H1 (cell line): Measurements from ENCODE around the gene VAT1L. TPM values are rescaled to one million over a fixed set of nuclear protein-coding genes. Genes with fewer than 3 reads are reported as not detected.

Experiments
- CTCF ChIA-PET: fragments of 300-600 bp; sonication (Branson Sonifier 250); formaldehyde crosslinking; loops from one replicate; lab custom pipeline; 2021; ENCODE audit not compliant: partially characterized antibody; lab: Charles Lee
- POLR2A ChIA-PET: fragments of 300-600 bp; sonication (Branson Sonifier 250); formaldehyde crosslinking; loops from one replicate; lab custom pipeline; 2021; ENCODE audit warnings: inconsistent platforms; ENCODE audit not compliant: partially characterized antibody; lab: Charles Lee
- DNase-seq, 2 experiments: peaks; one replicate each; pipeline versions ENCODE4 v3.0.0 to v3.0.0-alpha.2; 2010 to 2022; ENCODE audit warnings: low spot score in 2 of 2, low read depth in 1 of 2, mixed read lengths in 1 of 2
- FAIRE-seq: peaks from 2 replicates; lab custom pipeline; 2011; peaks lifted over from hg19 to GRCh38; lab: Jason Lieb, UNC
- H2AFZ ChIP-seq: 2 replicates; pipeline ENCODE4 v1.8.1; 2012; ENCODE audit warnings: low read length, inconsistent platforms
- H2AK5ac ChIP-seq: 2 replicates; pipeline ENCODE4 v1.6.1; 2013; ENCODE audit warnings: low read depth, low read length
- H2BK120ac ChIP-seq: replicated peaks from 2 replicates; pipeline ENCODE3; 2013; ENCODE audit warnings: low read depth, low read length, inconsistent platforms
- H2BK12ac ChIP-seq: 2 replicates; pipeline ENCODE4 v1.6.1; 2013; ENCODE audit warnings: low read depth, low read length
- H2BK15ac ChIP-seq: 2 replicates; pipeline ENCODE4 v1.6.1; 2013; ENCODE audit warnings: low read length
- H2BK20ac ChIP-seq: 2 replicates; pipeline ENCODE4 v1.6.1; 2013; ENCODE audit warnings: low read length
- H2BK5ac ChIP-seq: 2 replicates; pipeline ENCODE4 v1.6.1; 2013; ENCODE audit warnings: low read depth, low read length
- H3K14ac ChIP-seq: 2 replicates; pipeline ENCODE4 v1.6.1; 2013; ENCODE audit warnings: inconsistent platforms; ENCODE audit not compliant: insufficient read length
- H3K18ac ChIP-seq: 2 replicates; pipeline ENCODE4 v1.6.1; 2013; ENCODE audit warnings: low read length; ENCODE audit errors: extremely low read depth
- H3K23ac ChIP-seq: 2 replicates; pipeline ENCODE4 v1.6.1; 2013; ENCODE audit warnings: inconsistent platforms; ENCODE audit not compliant: insufficient read length
- H3K23me2 ChIP-seq: 2 replicates; pipeline ENCODE4 v1.6.1; 2013; ENCODE audit warnings: low read depth, low read length
- H3K27ac ChIP-seq: 2 replicates; pipeline ENCODE4 v1.6.1; 2011; ENCODE audit warnings: low read depth, low read length, inconsistent platforms
- H3K27me3 ChIP-seq, 4 experiments: replicated peaks in 1 of 4; 1 replicate in 1 of 4; 2 replicates in 3 of 4; pipeline versions ENCODE4 v1.6.1 to v1.8.1; 2011 to 2013; ENCODE audit warnings: low read length in 3 of 4, mild to moderate bottlenecking in 3 of 4, inconsistent platforms in 2 of 4, mixed read lengths in 2 of 4, moderate library complexity in 1 of 4; ENCODE audit not compliant: control insufficient read depth in 3 of 4, insufficient read depth in 3 of 4; ENCODE audit errors: extremely low read depth in 1 of 4
- H3K36me3 ChIP-seq, 4 experiments: 2 replicates each; pipeline versions ENCODE4 v1.6.1 to v1.8.1; 2011 to 2013; ENCODE audit warnings: mild to moderate bottlenecking in 4 of 4, low read length in 3 of 4, moderate library complexity in 2 of 4, control low read depth in 1 of 4, inconsistent platforms in 1 of 4; ENCODE audit not compliant: insufficient read depth in 4 of 4, control insufficient read depth in 2 of 4
- H3K4ac ChIP-seq: replicated peaks from 2 replicates; pipeline ENCODE3; 2013; ENCODE audit warnings: low read length, low read depth, mixed read lengths, inconsistent platforms; ENCODE audit not compliant: insufficient read length
- H3K4me1 ChIP-seq, 4 experiments: replicated peaks in 1 of 4; 1 replicate in 1 of 4; 2 replicates in 3 of 4; pipeline versions ENCODE4 v1.6.1 to v1.8.1; 2011 to 2013; ENCODE audit warnings: low read length in 3 of 4, inconsistent platforms in 2 of 4, mixed read lengths in 1 of 4; ENCODE audit not compliant: insufficient read depth in 4 of 4, control insufficient read depth in 3 of 4
- H3K4me2 ChIP-seq, 2 experiments: 2 replicates each; pipeline versions ENCODE4 v1.6.1 to v1.8.1; 2011 to 2013; ENCODE audit warnings: low read depth in 2 of 2, low read length in 2 of 2, control low read depth in 1 of 2, inconsistent platforms in 1 of 2, mild to moderate bottlenecking in 1 of 2; ENCODE audit not compliant: insufficient read depth in 1 of 2
- H3K4me3 ChIP-seq, 4 experiments: fragments of 200-600, 300-600 bp in 1 of 4; sonication (generic), shearing (Covaris generic), sonication (Bioruptor Twin) in 1 of 4; 2 replicates each; pipeline versions ENCODE4 v1.5.1 to v1.8.1; 2011 to 2016; ENCODE audit warnings: low read length in 4 of 4, low read depth in 3 of 4, control low read depth in 2 of 4, inconsistent platforms in 2 of 4, mild to moderate bottlenecking in 2 of 4, mixed read lengths in 1 of 4, moderate library complexity in 1 of 4; ENCODE audit not compliant: insufficient read depth in 2 of 4; ENCODE audit errors: extremely low read depth in 1 of 4
- H3K56ac ChIP-seq: replicated peaks from 2 replicates; pipeline ENCODE3; 2013; ENCODE audit warnings: low read depth, mild to moderate bottlenecking, mixed read lengths, low read length, inconsistent platforms; ENCODE audit not compliant: insufficient read length
- H3K79me1 ChIP-seq: 2 replicates; pipeline ENCODE4 v1.6.1; 2013; ENCODE audit warnings: low read depth, low read length, control low read depth
- H3K79me2 ChIP-seq, 2 experiments: 2 replicates each; pipeline versions ENCODE4 v1.6.1 to v1.8.1; 2012 to 2013; ENCODE audit warnings: low read length in 2 of 2, mild to moderate bottlenecking in 2 of 2, inconsistent platforms in 1 of 2; ENCODE audit not compliant: insufficient read depth in 2 of 2, control insufficient read depth in 1 of 2
- H3K9ac ChIP-seq, 4 experiments: replicated peaks in 1 of 4; 1 replicate in 1 of 4; 2 replicates in 3 of 4; pipeline versions ENCODE4 v1.6.1 to v1.8.1; 2011 to 2013; ENCODE audit warnings: low read depth in 3 of 4, low read length in 3 of 4, control low read depth in 2 of 4, mild to moderate bottlenecking in 2 of 4, moderate library complexity in 2 of 4, inconsistent platforms in 1 of 4; ENCODE audit errors: extremely low read depth in 1 of 4
- H3K9me3 ChIP-seq, 2 experiments: 2 replicates each; pipeline versions ENCODE4 v1.6.1 to v1.8.1; 2012 to 2013; ENCODE audit warnings: mild to moderate bottlenecking in 2 of 2, moderate library complexity in 2 of 2, control low read depth in 1 of 2, inconsistent platforms in 1 of 2, low read depth in 1 of 2, low read length in 1 of 2, mixed read lengths in 1 of 2; ENCODE audit not compliant: insufficient read depth in 2 of 2
- H4K20me1 ChIP-seq, 2 experiments: replicated peaks in 1 of 2; 2 replicates each; pipeline versions ENCODE3 to v1.8.1; 2011 to 2013; ENCODE audit warnings: inconsistent platforms in 2 of 2, low read length in 2 of 2, mild to moderate bottlenecking in 1 of 2; ENCODE audit not compliant: insufficient read depth in 2 of 2, control insufficient read depth in 1 of 2
- H4K5ac ChIP-seq: 2 replicates; pipeline ENCODE4 v1.6.1; 2013; ENCODE audit warnings: low read length, low read depth, mixed read lengths, inconsistent platforms; ENCODE audit not compliant: insufficient read length
- H4K8ac ChIP-seq: 2 replicates; pipeline ENCODE4 v1.8.0; 2013; ENCODE audit warnings: mild to moderate bottlenecking, moderate library complexity, low read length, inconsistent platforms; ENCODE audit not compliant: insufficient read depth; ENCODE audit errors: extremely low read depth
- H4K91ac ChIP-seq: replicated peaks from 2 replicates; pipeline ENCODE3; 2013; ENCODE audit warnings: low read length, mixed read lengths, inconsistent platforms; ENCODE audit not compliant: insufficient read length
- TEAD4 ChIP-seq: IDR thresholded peaks from 2 replicates; pipeline ENCODE4 v1.6.1; 2012; ENCODE audit warnings: low read depth, low read length, inconsistent platforms, mixed read lengths
- WGBS, 2 experiments: shearing (Covaris generic) in 1 of 2; methylation state at CpG; one replicate each; pipeline versions ENCODE4 v1.1.6 to v1.1.7; 2013 to 2015; ENCODE audit warnings: low lambda C conversion rate in 2 of 2, mixed read lengths in 2 of 2, inconsistent platforms in 1 of 2, low coverage in 1 of 2, missing lambda C conversion rate in 1 of 2; ENCODE audit not compliant: insufficient replicate concordance in 2 of 2, insufficient coverage in 1 of 2, insufficient read length in 1 of 2; ENCODE audit errors: extremely low coverage in 1 of 2, missing lambda C conversion rate in 1 of 2; 5-methylcytosine and 5-hydroxymethylcytosine counted together
- polyA plus RNA-seq, 7 experiments: library from polyadenylated mRNA; depleted of rRNA in 3 of 7; stranded (reverse) in 5 of 7; unstranded in 2 of 7; fragments of >200 nt in 5 of 7; fragments of 200-250 nt in 2 of 7; gene quantifications; 1 replicate in 5 of 7; 2 replicates in 1 of 7; 4 replicates in 1 of 7; pipeline versions ENCODE4 v1.2.1 to v1.2.3, GENCODE V29; 2011 to 2013; ENCODE audit warnings: missing spikeins in 2 of 7, mixed read lengths in 2 of 7
- total RNA-seq: library from RNA; stranded (reverse); fragmentation: NEBNext Ultra II Directional; extraction: Animal tissue kit (Norgen Biotek cat#: 25700); gene quantifications from 2 replicates; pipeline ENCODE4 v1.2.1, GENCODE V29; 2021

The VAT1L gene
- total and polyA plus RNA-seq, 2 of the 8 experiments (the other 6 are each of a cell fraction or from before 2014, with no cell fraction given): 46.3 to 48.2 TPM

GRCh38 chr16:78024159-78024558, 235.8 kb downstream of the VAT1L start:
- no peak for TF ChIP-seq TEAD4
- H3K27me3 ChIP-seq: no peaks in the 10 kb centered on the region; a peak in 1 of 7 replicates
- no peak overlapping the region for H2AFZ ChIP-seq
- no peaks in the 10 kb centered on the region for H4K20me1 ChIP-seq
- FAIRE-seq: no peak
- ChIA-PET POLR2A (no interaction called here), CTCF (interaction anchor here (2.0 kb wide), 1 partner anchor 22 kb away, joined by 4 read pairs; no protein-coding TSS in a partner anchor)
- no peaks in the 10 kb centered on the region for H3K36me3 ChIP-seq
- H4K91ac ChIP-seq: no peak overlapping the region
- no peak overlapping the region for H2BK20ac ChIP-seq
- H2BK12ac ChIP-seq: no peak overlapping the region
- no peaks in the 10 kb centered on the region for H3K79me1 ChIP-seq
- H3K56ac ChIP-seq: no peak overlapping the region
- no peak overlapping the region for H2BK5ac ChIP-seq
- no peak overlapping the region for H3K14ac ChIP-seq
- no peak overlapping the region for H3K18ac ChIP-seq
- no peak overlapping the region for H3K4me3 ChIP-seq
- DNase-seq: no peak
- H4K5ac ChIP-seq: no peak overlapping the region
- peaks cover 0 to 3% (median 2%) of the 10 kb centered on the region in 4 experiments; a peak in 2 of 7 replicates for H3K4me1 ChIP-seq
- WGBS, 2 experiments: 89% methylated on average over 5 of the region's 5 CpGs; no CpG with 5 or more reads in 1 of the 2 experiments
- no peak overlapping the region for H2BK120ac ChIP-seq
- no peak overlapping the region for H2BK15ac ChIP-seq
- no peak overlapping the region for H3K9ac ChIP-seq
- H4K8ac ChIP-seq: no peak overlapping the region
- H2AK5ac ChIP-seq: no peak overlapping the region
- H3K4me2 ChIP-seq: no peak overlapping the region
- no peaks in the 10 kb centered on the region for H3K23me2 ChIP-seq
- H3K9me3 ChIP-seq: no peaks in the 10 kb centered on the region
- no peaks in the 10 kb centered on the region for H3K79me2 ChIP-seq
- no peak overlapping the region for H3K27ac ChIP-seq
- no peak overlapping the region for H3K23ac ChIP-seq
- no peak overlapping the region for H3K4ac ChIP-seq
